CD4-positive, alpha-beta T cell (primary cell): ENCODE data around the gene GTPBP2. TPM values are rescaled to one million over a fixed set of nuclear protein-coding genes. Genes with fewer than 3 reads are reported as not detected.

Experiments used
- ATAC-seq: fragments of 200-7000 bp; cut with Tn5 transposase; one replicate; pipeline ENCODE4 v1.10.0; 2022; ENCODE audit warnings: mild to moderate bottlenecking; ENCODE audit not compliant: poor library complexity
- CTCF ChIA-PET: fragments of 350-600 bp; sonication (Branson Sonifier 250); formaldehyde crosslinking; loops from one replicate; lab custom pipeline; 2021; ENCODE audit warnings: antibody characterized with exemption, inconsistent platforms; lab: Charles Lee
- POLR2A ChIA-PET: fragments of 350-600 bp; sonication (Branson Sonifier 250); formaldehyde crosslinking; loops from one replicate; lab custom pipeline; 2021; ENCODE audit warnings: antibody characterized with exemption, inconsistent platforms; lab: Charles Lee
- DNase-seq, 14 experiments: peaks; one replicate each; pipeline ENCODE4 v3.0.0-alpha.2; 2013 to 2020; ENCODE audit warnings: mixed read lengths in 2 of 14
- H3K27ac ChIP-seq, 2 donors: one replicate each; pipeline versions ENCODE4 v1.5.1 to v1.7.0; 2013; ENCODE audit warnings: low read length in 2 of 2, low read depth in 1 of 2, mild to moderate bottlenecking in 1 of 2
- H3K27me3 ChIP-seq, 2 experiments: 1 replicate in 1 of 2; 2 replicates in 1 of 2; pipeline versions ENCODE4 v1.6.1 to v1.7.0; 2013; ENCODE audit warnings: low read length in 2 of 2, control low read depth in 1 of 2, mild to moderate bottlenecking in 1 of 2, moderate library complexity in 1 of 2; ENCODE audit not compliant: insufficient read depth in 2 of 2, control insufficient read depth in 1 of 2
- H3K36me3 ChIP-seq: one replicate; pipeline ENCODE4 v1.6.1; 2013; ENCODE audit warnings: low read length, control low read depth; ENCODE audit not compliant: insufficient read depth
- H3K4me1 ChIP-seq: one replicate; pipeline ENCODE4 v1.6.1; 2013; ENCODE audit warnings: low read length, control low read depth; ENCODE audit not compliant: insufficient read depth
- H3K4me3 ChIP-seq: one replicate; pipeline ENCODE4 v1.5.1; 2013; ENCODE audit warnings: mild to moderate bottlenecking, low read length, moderate library complexity
- H3K9me3 ChIP-seq, 2 experiments: 1 replicate in 1 of 2; 2 replicates in 1 of 2; pipeline versions ENCODE4 v1.6.1 to v1.7.0; 2013; ENCODE audit warnings: low read length in 2 of 2, mild to moderate bottlenecking in 2 of 2, control low read depth in 1 of 2, moderate library complexity in 1 of 2; ENCODE audit not compliant: control insufficient read depth in 1 of 2, insufficient read depth in 1 of 2
- H3K27ac Mint-ChIP-seq: one replicate; pipeline ENCODE4 v1.8.0; 2020; ENCODE audit warnings: mixed read lengths
- H3K27me3 Mint-ChIP-seq: one replicate; pipeline ENCODE4 v1.8.0; 2021; ENCODE audit warnings: mixed read lengths
- H3K36me3 Mint-ChIP-seq: one replicate; pipeline ENCODE4 v1.8.0; 2021; ENCODE audit warnings: low read depth, mixed read lengths
- H3K4me1 Mint-ChIP-seq: one replicate; pipeline ENCODE4 v1.8.0; 2021; ENCODE audit warnings: low read depth, mixed read lengths
- H3K4me3 Mint-ChIP-seq: one replicate; pipeline ENCODE4 v1.8.0; 2020; ENCODE audit warnings: mild to moderate bottlenecking, mixed read lengths
- H3K9me3 Mint-ChIP-seq: one replicate; pipeline ENCODE4 v1.8.0; 2020; ENCODE audit warnings: mixed read lengths
- CTCF ChIP-seq: fragments of 200-600 bp; IDR thresholded peaks from one replicate; pipeline ENCODE4 v1.8.0; 2022; ENCODE audit warnings: antibody characterized with exemption, mild to moderate bottlenecking
- intact Hi-C, 2 experiments: fragments of 100-400 bp; cut with DNase I in 1 of 2; cut with micrococcal nuclease in 1 of 2; formaldehyde crosslinking; loops; one replicate each; pipeline versions ENCODE4 v1.15.1 to v1.9.0; 2023 to 2025; cut with DNase I, micrococcal nuclease
- total RNA-seq, 174 experiments: library from RNA in 2 of 174; stranded (reverse) in 2 of 174; gene quantifications; one replicate each; pipeline ENCODE4 v1.2.3 and lab custom pipeline; 2021 to 2026

Gene GTPBP2
- total RNA-seq, 2 experiments from 2014 or later: 31.5 to 33.9 TPM

- Mint-ChIP-seq H3K36me3 (peaks cover 75% of the 10 kb centered on the region), H3K9me3 (no peaks in the 10 kb centered on the region), H3K4me3 (no peak overlapping the region), H3K27ac (no peak overlapping the region), H3K4me1 (peaks cover 29% of the 10 kb centered on the region), H3K27me3 (no peaks in the 10 kb centered on the region)
- intact Hi-C loops: no loop called here
- H3K4me1 ChIP-seq: peaks cover 27% of the 10 kb centered on the region
- TF ChIP-seq CTCF: no peak
- ChIA-PET CTCF (no interaction called here), POLR2A (no interaction called here)
- H3K9me3 ChIP-seq: no peaks in the 10 kb centered on the region
- H3K36me3 ChIP-seq: peaks cover 54% of the 10 kb centered on the region
- DNase-seq: no peak
- H3K27ac ChIP-seq: no peak overlapping the region
- ATAC-seq: no peak
- no peaks in the 10 kb centered on the region for H3K27me3 ChIP-seq
- H3K4me3 ChIP-seq: no peak overlapping the region
These were observed 40.9 kb downstream of the GTPBP2 start for GRCh38 chr6:43588194-43588593.

GRCh38 chr6:43584892-43585570 is 44.0 kb downstream of the GTPBP2 start:
- peak overlapping the region in 1 of 2 donors; percentile 60 for H3K27ac ChIP-seq
- intact Hi-C loops: no loop called here
- H3K9me3 Mint-ChIP-seq: no peaks in the 10 kb centered on the region
- TF ChIP-seq CTCF: no peak
- no peaks in the 10 kb centered on the region for H3K27me3 Mint-ChIP-seq
- H3K4me3 Mint-ChIP-seq: no peak overlapping the region
- H3K27ac Mint-ChIP-seq: peak overlapping the region; percentile 76
- peaks cover 68% of the 10 kb centered on the region for H3K36me3 Mint-ChIP-seq
- no peaks in the 10 kb centered on the region for H3K27me3 ChIP-seq
- DNase-seq (peak in 5 of 14 experiments; percentile 8 to 66 (median 30)), ATAC-seq (peak; percentile 64)
- peaks cover 27% of the 10 kb centered on the region for H3K4me1 ChIP-seq
- peaks cover 53% of the 10 kb centered on the region for H3K36me3 ChIP-seq
- peaks cover 35% of the 10 kb centered on the region for H3K4me1 Mint-ChIP-seq
- CTCF ChIA-PET: interaction anchor here (1.0 to 1.7 kb wide), 2 partner anchors 9 kb away, joined by 3 to 5 read pairs; partner anchors contain the start of gene XPO5
- H3K9me3 ChIP-seq: no peaks in the 10 kb centered on the region
- H3K4me3 ChIP-seq: no peak overlapping the region
- POLR2A ChIA-PET: interaction anchor here (1.8 kb wide), 1 partner anchor 10 kb away, joined by 7 read pairs; the partner anchor contains the start of genes POLH and XPO5

GRCh38 chr6:43582911-43583310 is 46.2 kb downstream of the GTPBP2 start:
- peaks cover 32% of the 10 kb centered on the region for H3K4me1 ChIP-seq
- H3K36me3 ChIP-seq: peaks cover 46% of the 10 kb centered on the region
- DNase-seq (no peak), ATAC-seq (no peak)
- no peaks in the 10 kb centered on the region for H3K9me3 ChIP-seq
- H3K4me3 ChIP-seq: no peak overlapping the region
- H3K4me1 Mint-ChIP-seq: peaks cover 49% of the 10 kb centered on the region
- H3K9me3 Mint-ChIP-seq: no peaks in the 10 kb centered on the region
- H3K36me3 Mint-ChIP-seq: peaks cover 64% of the 10 kb centered on the region
- peak overlapping the region; percentile 11 for H3K4me3 Mint-ChIP-seq
- no peak overlapping the region for H3K27ac ChIP-seq
- no peaks in the 10 kb centered on the region for H3K27me3 Mint-ChIP-seq
- intact Hi-C loops: no loop called here
- no peak for TF ChIP-seq CTCF
- H3K27ac Mint-ChIP-seq: peak overlapping the region; percentile 76
- ChIA-PET POLR2A (no interaction called here), CTCF (no interaction called here)
- no peaks in the 10 kb centered on the region for H3K27me3 ChIP-seq
